HUES6 (cell line): ENCODE measurements around the gene EDN2.

Source experiments
- H3K27ac ChIP-seq: 2 replicates; pipeline ENCODE4 v1.7.0; 2013; ENCODE audit warnings: low read depth, mild to moderate bottlenecking, low read length, inconsistent platforms
- H3K27me3 ChIP-seq: 2 replicates; pipeline ENCODE4 v1.6.1; 2013; ENCODE audit warnings: low read length; ENCODE audit not compliant: control insufficient read depth, insufficient read depth
- H3K36me3 ChIP-seq: 2 replicates; pipeline ENCODE4 v1.6.1; 2013; ENCODE audit warnings: low read length; ENCODE audit not compliant: control insufficient read depth, insufficient read depth
- H3K4me1 ChIP-seq: 2 replicates; pipeline ENCODE4 v1.6.1; 2013; ENCODE audit warnings: low read length; ENCODE audit not compliant: control insufficient read depth, insufficient read depth
- H3K4me3 ChIP-seq: 2 replicates; pipeline ENCODE4 v1.5.1; 2013; ENCODE audit warnings: low read depth, low read length
- H3K9ac ChIP-seq: one replicate; pipeline ENCODE4 v1.6.1; 2013; ENCODE audit warnings: mild to moderate bottlenecking, low read length
- H3K9me3 ChIP-seq: 2 replicates; pipeline ENCODE4 v1.6.1; 2013; ENCODE audit warnings: low read depth, low read length; ENCODE audit not compliant: control insufficient read depth, insufficient read depth

The EDN2 gene

GRCh38 chr1:41516168-41517061, 31.9 kb upstream of the EDN2 start:
- H3K27me3 ChIP-seq, result peaks cover 11% of the 10 kb centered on the region; the same call in 1 of the 2 replicates
- H3K36me3 ChIP-seq, result no peaks in the 10 kb centered on the region
- H3K4me1 ChIP-seq, result peaks cover 16% of the 10 kb centered on the region
- no peaks in the 10 kb centered on the region for H3K9me3 ChIP-seq
- H3K4me3 ChIP-seq, result peak overlapping the region; percentile 59
- no peak overlapping the region for H3K27ac ChIP-seq
- no peak overlapping the region for H3K9ac ChIP-seq

- Histone ChIP-seq H3K27ac (no peak overlapping the region), H3K4me1 (peaks cover 15% of the 10 kb centered on the region), H3K4me3 (no peak overlapping the region; the same call in 1 of the 2 replicates), H3K36me3 (no peaks in the 10 kb centered on the region), H3K9ac (no peak overlapping the region), H3K27me3 (peaks cover 11% of the 10 kb centered on the region; the same call in 1 of the 2 replicates), H3K9me3 (no peaks in the 10 kb centered on the region)
These were observed 31.3 kb upstream of the EDN2 start for GRCh38 chr1:41515778-41516167.

GRCh38 chr1:41515131-41515678, 30.7 kb upstream of the EDN2 start:
- H3K4me1 ChIP-seq, result peaks cover 15% of the 10 kb centered on the region
- peaks cover 11% of the 10 kb centered on the region; the same call in 1 of the 2 replicates for H3K27me3 ChIP-seq
- H3K36me3 ChIP-seq, result no peaks in the 10 kb centered on the region
- H3K27ac ChIP-seq, result no peak overlapping the region
- no peak overlapping the region for H3K4me3 ChIP-seq
- H3K9ac ChIP-seq, result no peak overlapping the region
- H3K9me3 ChIP-seq, result no peaks in the 10 kb centered on the region

- no peak overlapping the region for H3K9ac ChIP-seq
These were observed 29.9 kb upstream of the EDN2 start for GRCh38 chr1:41514381-41514780.

GRCh38 chr1:41513383-41513735, 28.9 kb upstream of the EDN2 start:
- H3K4me3 ChIP-seq, result no peak overlapping the region
- no peak overlapping the region for H3K27ac ChIP-seq
- H3K36me3 ChIP-seq, result no peaks in the 10 kb centered on the region
- H3K9me3 ChIP-seq, result no peaks in the 10 kb centered on the region
- no peak overlapping the region for H3K9ac ChIP-seq
- H3K27me3 ChIP-seq, result peaks cover 11% of the 10 kb centered on the region; the same call in 1 of the 2 replicates
- H3K4me1 ChIP-seq, result peaks cover 15% of the 10 kb centered on the region

More at GRCh38 chr1:41514381-41514780, 29.9 kb upstream of the EDN2 start:
- H3K27me3 ChIP-seq, result peaks cover 11% of the 10 kb centered on the region; the same call in 1 of the 2 replicates
- peaks cover 15% of the 10 kb centered on the region for H3K4me1 ChIP-seq
- no peak overlapping the region for H3K27ac ChIP-seq
- H3K36me3 ChIP-seq, result no peaks in the 10 kb centered on the region
- no peak overlapping the region for H3K4me3 ChIP-seq
- no peaks in the 10 kb centered on the region for H3K9me3 ChIP-seq

GRCh38 chr1:41512701-41513382, 28.4 kb upstream of the EDN2 start:
- H3K27ac ChIP-seq, result no peak overlapping the region
- no peaks in the 10 kb centered on the region for H3K36me3 ChIP-seq
- no peak overlapping the region for H3K4me3 ChIP-seq
- peaks cover 11% of the 10 kb centered on the region; the same call in 1 of the 2 replicates for H3K27me3 ChIP-seq
- H3K9ac ChIP-seq, result no peak overlapping the region
- peaks cover 18% of the 10 kb centered on the region for H3K4me1 ChIP-seq
- H3K9me3 ChIP-seq, result no peaks in the 10 kb centered on the region

GRCh38 chr1:41511239-41511540, 26.7 kb upstream of the EDN2 start:
- H3K4me1 ChIP-seq, result peaks cover 17% of the 10 kb centered on the region
- H3K9me3 ChIP-seq, result no peaks in the 10 kb centered on the region
- H3K27ac ChIP-seq, result no peak overlapping the region
- H3K9ac ChIP-seq, result no peak overlapping the region
- peaks cover under 1% of the 10 kb centered on the region; the same call in 1 of the 2 replicates for H3K27me3 ChIP-seq
- H3K4me3 ChIP-seq, result no peak overlapping the region
- H3K36me3 ChIP-seq, result no peaks in the 10 kb centered on the region

GRCh38 chr1:41510531-41511238, 26.2 kb upstream of the EDN2 start:
- Histone ChIP-seq H3K9me3 (no peaks in the 10 kb centered on the region), H3K27me3 (no peaks in the 10 kb centered on the region), H3K9ac (no peak overlapping the region), H3K36me3 (no peaks in the 10 kb centered on the region), H3K4me3 (no peak overlapping the region), H3K4me1 (peaks cover 14% of the 10 kb centered on the region), H3K27ac (no peak overlapping the region)

GRCh38 chr1:41509270-41509671, 24.8 kb upstream of the EDN2 start:
- no peaks in the 10 kb centered on the region for H3K9me3 ChIP-seq
- no peak overlapping the region for H3K4me3 ChIP-seq
- H3K4me1 ChIP-seq, result peaks cover 7% of the 10 kb centered on the region; the same call in 1 of the 2 replicates
- H3K9ac ChIP-seq, result no peak overlapping the region
- no peaks in the 10 kb centered on the region for H3K36me3 ChIP-seq
- H3K27me3 ChIP-seq, result no peaks in the 10 kb centered on the region
- no peak overlapping the region for H3K27ac ChIP-seq

GRCh38 chr1:41508290-41508689, 23.8 kb upstream of the EDN2 start:
- Histone ChIP-seq H3K36me3 (no peaks in the 10 kb centered on the region), H3K9ac (no peak overlapping the region), H3K27me3 (no peaks in the 10 kb centered on the region), H3K4me1 (peaks cover 10% of the 10 kb centered on the region; the same call in 1 of the 2 replicates), H3K9me3 (no peaks in the 10 kb centered on the region), H3K27ac (no peak overlapping the region), H3K4me3 (no peak overlapping the region)
